ENCODE measurements around the gene ADAM10.
"Not testable (repeated sequence)": the region's sequence is repeated elsewhere in the genome, so short reads cannot be mapped to it uniquely, and the experiment has no call there.

ADAM10 gene

DNA sequence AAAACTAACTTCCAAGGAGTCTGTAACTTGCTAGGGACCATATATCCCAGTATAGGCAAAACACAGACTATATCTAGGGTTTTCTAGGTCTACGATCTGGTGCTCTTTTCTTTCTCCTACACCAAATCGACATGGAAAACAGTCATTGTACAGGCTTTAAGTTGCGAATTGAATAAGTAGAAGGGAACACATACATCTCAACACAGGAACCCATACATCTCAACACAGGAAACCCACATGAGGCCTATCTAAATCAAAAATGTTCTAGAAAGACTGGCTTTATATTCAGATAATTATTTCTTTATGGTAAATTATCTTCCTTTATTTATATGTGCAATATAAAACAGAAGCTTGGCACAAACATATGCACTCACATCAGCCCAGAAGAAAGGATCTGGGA, 126.6 kb downstream of the ADAM10 start:
- H3K27me3 ChIP-seq (ENCODE audit: insufficient read depth, poor library complexity, severe bottlenecking): no peaks in the 10 kb centered on the region

GRCh38 chr15:58620268-58620667, 129.2 kb downstream of the ADAM10 start:
- not testable (repeated sequence) for DNase-seq (ENCODE audit: low read depth in 1 of 2, low spot score in 1 of 2); H3K27me3 ChIP-seq (ENCODE audit: insufficient read depth, poor library complexity, severe bottlenecking); H3K4me3 ChIP-seq (replicated peaks; ENCODE audit: insufficient read depth, low read length)

More for the DNA sequence above, 126.6 kb downstream of the ADAM10 start:
- no peak for DNase-seq (ENCODE audit: low read depth in 1 of 2, low spot score in 1 of 2)
- Histone ChIP-seq H3K27ac (replicated peaks) (no peak overlapping the region), H3K4me3 (replicated peaks; ENCODE audit: insufficient read depth, low read length) (no peak overlapping the region)
- TF ChIP-seq CTCF (IDR thresholded peaks at IDR 0.05; ENCODE audit: insufficient read depth, low read length) (no peak), GABPA (IDR thresholded peaks at IDR 0.05; ENCODE audit: low read depth) (no peak)

GRCh38 chr15:58616171-58616570, 133.3 kb downstream of the ADAM10 start:
- TF ChIP-seq GABPA (IDR thresholded peaks at IDR 0.05; ENCODE audit: low read depth): no peak
- TF ChIP-seq SPI1 (IDR thresholded peaks at IDR 0.05; ENCODE audit: borderline replicate concordance, low read depth): no peak
- no peak for TF ChIP-seq REST (IDR thresholded peaks at IDR 0.05; ENCODE audit: insufficient replicate concordance, low read depth)
- TF ChIP-seq CTCF (IDR thresholded peaks at IDR 0.05; ENCODE audit: insufficient read depth, low read length): no peak
- TF ChIP-seq POLR2AphosphoS5 (IDR thresholded peaks at IDR 0.05; ENCODE audit: low read depth): no peak
- Histone ChIP-seq H3K27me3 (ENCODE audit: insufficient read depth, poor library complexity, severe bottlenecking) (no peaks in the 10 kb centered on the region), H3K4me3 (replicated peaks; ENCODE audit: insufficient read depth, low read length) (no peak overlapping the region), H3K27ac (replicated peaks) (no peak overlapping the region)
- no peak for DNase-seq (ENCODE audit: low read depth in 1 of 2, low spot score in 1 of 2)

More at GRCh38 chr15:58620268-58620667, 129.2 kb downstream of the ADAM10 start:
- not testable (repeated sequence) for H3K27ac ChIP-seq (replicated peaks)

- Histone ChIP-seq H3K27ac (replicated peaks) (no peak overlapping the region), H3K27me3 (ENCODE audit: insufficient read depth, poor library complexity, severe bottlenecking) (no peaks in the 10 kb centered on the region), H3K4me3 (replicated peaks; ENCODE audit: insufficient read depth, low read length) (no peak overlapping the region)
- no peak for DNase-seq (ENCODE audit: low read depth in 1 of 2, low spot score in 1 of 2)
- TF ChIP-seq REST (IDR thresholded peaks at IDR 0.05; ENCODE audit: insufficient replicate concordance, low read depth) (no peak), CTCF (IDR thresholded peaks at IDR 0.05; ENCODE audit: insufficient read depth, low read length) (no peak), SPI1 (IDR thresholded peaks at IDR 0.05; ENCODE audit: borderline replicate concordance, low read depth) (no peak), POLR2AphosphoS5 (IDR thresholded peaks at IDR 0.05; ENCODE audit: low read depth) (no peak), GABPA (IDR thresholded peaks at IDR 0.05; ENCODE audit: low read depth) (no peak)
Observed at GRCh38 chr15:58611731-58612676, 137.5 kb downstream of the ADAM10 start.

All from HL-60 (cell line).